Mucosa of descending colon (tissue), 3 donors: ENCODE measurements around the gene ADCY4. TPM values are rescaled to one million over a fixed set of nuclear protein-coding genes. Genes with fewer than 3 reads are reported as not detected.

Source experiments
- ATAC-seq: fragments of 200-7000 bp; cut with Tn5 transposase; one replicate; pipeline ENCODE4 v1.9.1; 2020; ENCODE audit warnings: mild to moderate bottlenecking, moderate library complexity
- DNase-seq, 3 donors: peaks; one replicate each; pipeline ENCODE4 v3.0.0-alpha.2; 2020
- H3K36me3 ChIP-seq: fragments of 200-600 bp; one replicate; pipeline ENCODE4 v1.8.0; 2021; ENCODE audit warnings: low read depth, mild to moderate bottlenecking
- H3K4me1 ChIP-seq: fragments of 200-600 bp; one replicate; pipeline ENCODE4 v1.8.0; 2021; ENCODE audit warnings: low read depth, mild to moderate bottlenecking
- H3K4me3 ChIP-seq: fragments of 200-600 bp; one replicate; pipeline ENCODE4 v1.8.0; 2021; ENCODE audit warnings: mild to moderate bottlenecking
- H3K9me3 ChIP-seq: fragments of 200-600 bp; one replicate; pipeline ENCODE4 v1.8.0; 2021; ENCODE audit warnings: mild to moderate bottlenecking
- CTCF ChIP-seq: fragments of 200-600 bp; IDR thresholded peaks from one replicate; pipeline ENCODE4 v1.8.0; 2022; ENCODE audit warnings: antibody characterized with exemption, mild to moderate bottlenecking
- intact Hi-C, 2 donors: fragments of 100-400 bp; cut with DNase I in 1 of 2; cut with micrococcal nuclease in 1 of 2; formaldehyde crosslinking; loops; one replicate each; pipeline versions ENCODE4 v1.11.0 to v1.11.1; 2022; cut with DNase I, micrococcal nuclease
- total RNA-seq, 3 donors: library from RNA; stranded (reverse); fragmentation: NEBNext Ultra II Directional in 2 of 3; extraction: Animal tissue kit (Norgen Biotek cat#: 25700) in 2 of 3; gene quantifications; one replicate each; pipeline versions ENCODE4 v1.2.1 to v1.2.4, GENCODE V29; 2021 to 2023
- donor health status: DM: no; HTN: no; CAD: no; lungs with moderate emphysema.
- donor health status: DM: no; HTN: no; CAD: no.
- donor health status: DM: no; HTN: yes; CAD: no.

The ADCY4 gene
- total RNA-seq, 3 donors from 2014 or later, result 13.9 to 23.5 (median 20.7) TPM

- peak in 2 of 3 donors; percentile 48 to 74 for DNase-seq
- Histone ChIP-seq H3K4me3 (no peak overlapping the region), H3K36me3 (peaks cover 4% of the 10 kb centered on the region), H3K4me1 (peaks cover 26% of the 10 kb centered on the region), H3K9me3 (no peaks in the 10 kb centered on the region)
- peak; percentile 58 for TF ChIP-seq CTCF
- intact Hi-C loops, result loop anchor here in 1 of 2 donors (5.0 kb wide), 1 partner anchor 54 kb away; the partner anchor contains the start of gene TINF2
- ATAC-seq, result peak; percentile 42
Observed at GRCh38 chr14:24296341-24297157, 38.3 kb downstream of the ADCY4 start.

GRCh38 chr14:24293525-24293924 is 41.3 kb downstream of the ADCY4 start:
- Histone ChIP-seq H3K9me3 (no peaks in the 10 kb centered on the region), H3K36me3 (peaks cover 4% of the 10 kb centered on the region), H3K4me1 (peaks cover 11% of the 10 kb centered on the region), H3K4me3 (no peak overlapping the region)
- no peak for TF ChIP-seq CTCF
- intact Hi-C loops, result no loop called here
- no peak for ATAC-seq
- DNase-seq, result no peak

- no peak overlapping the region for H3K4me3 ChIP-seq
- no peak for TF ChIP-seq CTCF
- no peak for ATAC-seq
- H3K4me1 ChIP-seq, result no peaks in the 10 kb centered on the region
- intact Hi-C loops, result no loop called here
- H3K36me3 ChIP-seq, result peaks cover 4% of the 10 kb centered on the region
- no peaks in the 10 kb centered on the region for H3K9me3 ChIP-seq
- DNase-seq, result no peak
Observed at GRCh38 chr14:24292118-24292807, 42.6 kb downstream of the ADCY4 start.

GRCh38 chr14:24291446-24292117 is 43.3 kb downstream of the ADCY4 start:
- Histone ChIP-seq H3K4me1 (no peaks in the 10 kb centered on the region), H3K36me3 (peaks cover 4% of the 10 kb centered on the region), H3K4me3 (no peak overlapping the region), H3K9me3 (no peaks in the 10 kb centered on the region)
- intact Hi-C loops, result no loop called here
- no peak for TF ChIP-seq CTCF
- DNase-seq (no peak), ATAC-seq (no peak)

GRCh38 chr14:24290746-24291145 is 44.1 kb downstream of the ADCY4 start:
- Histone ChIP-seq H3K4me1 (no peaks in the 10 kb centered on the region), H3K9me3 (no peaks in the 10 kb centered on the region), H3K4me3 (no peak overlapping the region), H3K36me3 (no peaks in the 10 kb centered on the region)
- no peak for ATAC-seq
- TF ChIP-seq CTCF, result no peak
- intact Hi-C loops, result no loop called here
- DNase-seq, result no peak
